Ascending aorta (tissue), 2 donors: ENCODE data around the gene GBA2. TPM values are rescaled to one million over a fixed set of nuclear protein-coding genes. Genes with fewer than 3 reads are reported as not detected.

ENCODE experiments used
- DNase-seq, 2 donors: peaks; one replicate each; pipeline ENCODE4 v3.0.0-alpha.2; 2019; ENCODE audit warnings: low spot score in 2 of 2
- H3K27ac ChIP-seq, 2 donors: fragments of 200-600 bp; sonication (generic); one replicate each; pipeline ENCODE4 v1.5.1; 2016 to 2017; ENCODE audit warnings: mild to moderate bottlenecking in 1 of 2
- H3K27me3 ChIP-seq: fragments of 200-600 bp; sonication (generic); one replicate; pipeline ENCODE4 v1.5.1; 2017
- H3K36me3 ChIP-seq, 2 donors: fragments of 200-600 bp; sonication (generic); one replicate each; pipeline ENCODE4 v1.5.1; 2016
- H3K4me1 ChIP-seq, 2 donors: fragments of 200-600 bp; sonication (generic); one replicate each; pipeline ENCODE4 v1.5.1; 2016 to 2017; ENCODE audit warnings: mild to moderate bottlenecking in 1 of 2
- H3K4me3 ChIP-seq, 2 donors: fragments of 200-600 bp; sonication (generic); one replicate each; pipeline ENCODE4 v1.5.1; 2016 to 2017; ENCODE audit warnings: mild to moderate bottlenecking in 1 of 2
- H3K9me3 ChIP-seq, 2 donors: fragments of 200-600 bp; sonication (generic); one replicate each; pipeline ENCODE4 v1.5.1; 2016
- CTCF ChIP-seq, 3 experiments: fragments of 200-600 bp in 2 of 3; fragments of 450-650 bp in 1 of 3; sonication (generic) in 2 of 3; IDR thresholded peaks; one replicate each; pipeline ENCODE4 v1.5.1; 2016 to 2019; ENCODE audit warnings: antibody characterized with exemption in 3 of 3, mild to moderate bottlenecking in 1 of 3, moderate library complexity in 1 of 3
- intact Hi-C: fragments of 100-400 bp; cut with DNase I; formaldehyde crosslinking; loops from one replicate; pipeline ENCODE4 v1.15.1; 2023
- total RNA-seq: library from RNA; depleted of rRNA; stranded (reverse); fragments of >200 nt; gene quantifications from one replicate; pipeline ENCODE4 v1.1.0, GENCODE V29; 2016

The GBA2 gene
- total RNA-seq, 1 donor from 2014 or later, result 40.7 TPM

DNA sequence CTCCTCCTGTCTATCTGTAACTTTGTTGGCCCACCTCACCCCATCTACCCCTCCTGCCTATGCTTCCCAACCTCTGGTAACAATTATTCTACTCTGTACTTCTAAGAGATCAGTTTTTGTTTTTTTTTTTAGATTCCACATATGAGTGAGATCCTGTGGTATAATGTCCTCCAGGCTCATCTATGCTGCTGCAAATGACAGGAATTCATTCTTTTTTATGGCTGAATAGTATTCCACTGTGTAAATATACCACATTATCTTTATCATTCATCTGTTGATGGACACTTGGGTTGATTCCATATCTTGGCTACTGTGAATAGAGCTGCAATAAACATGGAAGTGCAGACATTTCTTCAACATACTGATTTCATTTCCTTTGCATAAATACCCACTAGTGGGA, 34.4 kb upstream of the GBA2 start:
- TF ChIP-seq CTCF (IDR thresholded peaks at IDR 0.05), result no peak
- Histone ChIP-seq H3K27ac (no peak overlapping the region), H3K27me3 (no peaks in the 10 kb centered on the region), H3K36me3 (peaks cover 0 to 6% of the 10 kb centered on the region in 2 donors), H3K9me3 (no peaks in the 10 kb centered on the region), H3K4me1 (no peaks in the 10 kb centered on the region), H3K4me3 (no peak overlapping the region)
- intact Hi-C loops, result no loop called here
- DNase-seq, result no peak

DNA sequence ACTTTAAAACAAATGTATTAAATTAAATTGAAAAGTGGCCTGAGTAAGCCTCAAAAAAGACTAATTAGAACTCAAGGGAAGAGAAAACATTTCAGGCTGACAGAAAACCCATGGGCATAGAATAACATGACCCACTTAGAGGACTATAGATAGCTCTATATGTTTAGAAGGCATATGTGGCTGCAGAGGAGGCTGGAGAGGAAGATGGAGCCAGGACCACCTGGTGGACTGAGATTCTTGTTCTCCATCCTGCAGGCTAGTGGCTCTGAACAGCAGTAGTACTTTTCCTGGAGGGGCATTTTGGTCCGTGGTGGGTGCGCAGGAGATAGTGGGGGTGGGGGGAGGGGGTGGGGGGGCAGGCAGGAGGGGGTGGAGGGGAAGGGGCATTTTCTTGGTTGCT, 32.0 kb upstream of the GBA2 start:
- Histone ChIP-seq H3K4me3 (no peak overlapping the region), H3K4me1 (no peaks in the 10 kb centered on the region), H3K9me3 (no peaks in the 10 kb centered on the region), H3K27me3 (no peaks in the 10 kb centered on the region), H3K27ac (no peak overlapping the region), H3K36me3 (peaks cover 0 to 6% of the 10 kb centered on the region in 2 donors)
- DNase-seq, result no peak
- intact Hi-C loops, result no loop called here
- TF ChIP-seq CTCF (IDR thresholded peaks at IDR 0.05), result no peak

GRCh38 chr9:35778496-35778895, 29.5 kb upstream of the GBA2 start:
- intact Hi-C loops, result no loop called here
- Histone ChIP-seq H3K4me3 (no peak overlapping the region), H3K27ac (no peak overlapping the region), H3K36me3 (no peaks in the 10 kb centered on the region), H3K9me3 (no peaks in the 10 kb centered on the region), H3K4me1 (no peaks in the 10 kb centered on the region), H3K27me3 (no peaks in the 10 kb centered on the region)
- TF ChIP-seq CTCF (IDR thresholded peaks at IDR 0.05), result no peak
- no peak for DNase-seq

DNA sequence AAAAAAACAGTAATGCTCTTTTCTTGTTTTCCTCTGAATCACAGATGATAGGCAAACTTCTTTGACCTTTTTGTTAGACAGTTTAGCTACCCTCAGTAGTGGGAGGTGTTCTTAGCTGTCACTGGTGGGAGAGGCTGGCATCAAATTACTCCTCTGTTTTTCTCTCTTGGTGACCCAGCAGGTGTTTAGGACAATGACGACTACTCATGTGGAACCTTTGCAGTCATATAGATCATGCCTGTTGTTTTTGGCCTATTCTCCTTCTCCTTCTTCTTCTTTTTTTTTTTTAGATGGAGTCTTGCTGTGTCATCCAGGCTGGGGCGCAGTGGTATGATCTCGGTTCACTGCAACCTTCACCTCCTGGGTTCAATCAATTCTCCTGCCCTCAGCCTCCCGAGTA, 27.0 kb upstream of the GBA2 start:
- Histone ChIP-seq H3K4me3 (no peak overlapping the region), H3K27ac (no peak overlapping the region), H3K4me1 (peaks cover 5 to 6% of the 10 kb centered on the region in 2 donors), H3K27me3 (no peaks in the 10 kb centered on the region), H3K9me3 (no peaks in the 10 kb centered on the region), H3K36me3 (no peaks in the 10 kb centered on the region)
- DNase-seq, result no peak
- intact Hi-C loops, result no loop called here
- TF ChIP-seq CTCF (IDR thresholded peaks at IDR 0.05), result no peak

DNA sequence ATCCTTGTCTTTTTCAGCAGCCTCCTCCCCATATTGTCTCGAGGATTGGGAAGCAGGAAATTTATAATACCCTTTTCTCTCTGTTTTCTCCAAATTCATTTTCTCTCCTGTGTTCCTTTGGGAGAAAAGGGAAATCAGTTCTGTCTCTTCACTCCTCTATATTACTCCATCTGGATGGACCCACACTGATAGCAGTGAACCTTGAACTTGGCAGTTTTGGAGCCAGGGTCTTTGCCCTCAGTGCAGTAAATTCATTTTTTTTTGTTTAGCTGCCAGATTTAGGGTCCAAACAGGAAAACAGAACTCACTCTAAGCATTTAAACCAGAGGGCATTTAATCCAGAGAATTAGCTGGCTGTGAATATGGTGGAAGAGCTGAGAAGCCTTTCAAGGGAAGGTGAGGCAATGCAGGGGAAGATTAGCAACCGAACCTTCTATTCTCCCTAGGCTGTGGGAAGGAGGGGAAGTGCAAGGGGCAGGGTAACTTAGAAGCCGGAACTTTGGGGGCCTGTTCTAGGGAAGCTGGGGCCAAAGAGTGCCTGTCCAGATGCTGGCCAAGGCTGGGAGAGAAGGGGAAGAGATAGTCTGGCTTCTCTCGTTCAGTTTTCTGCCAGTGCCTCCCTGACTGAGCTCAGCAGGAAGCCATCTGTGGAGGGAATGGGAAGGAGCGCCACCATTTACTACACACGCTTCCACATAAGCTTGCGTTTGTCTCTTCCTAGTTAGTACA, 26.0 kb upstream of the GBA2 start:
- no peak for TF ChIP-seq CTCF (IDR thresholded peaks at IDR 0.05)
- peaks cover 6 to 13% of the 10 kb centered on the region in 2 donors for H3K4me1 ChIP-seq
- DNase-seq, result no peak
- H3K4me3 ChIP-seq, result no peak overlapping the region
- H3K9me3 ChIP-seq, result no peaks in the 10 kb centered on the region
- H3K36me3 ChIP-seq, result no peaks in the 10 kb centered on the region
- intact Hi-C loops, result no loop called here
- no peak overlapping the region for H3K27ac ChIP-seq
- H3K27me3 ChIP-seq, result no peaks in the 10 kb centered on the region

GRCh38 chr9:35771943-35772342, 22.9 kb upstream of the GBA2 start:
- no peak overlapping the region for H3K4me3 ChIP-seq
- intact Hi-C loops, result no loop called here
- no peaks in the 10 kb centered on the region for H3K9me3 ChIP-seq
- TF ChIP-seq CTCF (IDR thresholded peaks at IDR 0.05), result no peak
- no peaks in the 10 kb centered on the region for H3K36me3 ChIP-seq
- no peak for DNase-seq
- peaks cover 6 to 13% of the 10 kb centered on the region in 2 donors for H3K4me1 ChIP-seq
- no peaks in the 10 kb centered on the region for H3K27me3 ChIP-seq
- H3K27ac ChIP-seq, result no peak overlapping the region
